Spinal cord (tissue), 10 donors: ENCODE data around the gene COMMD10. TPM values are rescaled to one million over a fixed set of nuclear protein-coding genes. Genes with fewer than 3 reads are reported as not detected.

ENCODE experiments used
- DNase-seq, 6 donors: peaks; one replicate each; pipeline versions ENCODE4 v3.0.0 to v3.0.0-alpha.2; 2013 to 2015; ENCODE audit warnings: low spot score in 6 of 6, low read depth in 4 of 6
- H3K27ac ChIP-seq: one replicate; pipeline ENCODE4 v1.5.1; 2013; ENCODE audit warnings: low read depth, low read length, control low read depth
- H3K27me3 ChIP-seq: one replicate; pipeline ENCODE4 v1.6.1; 2013; ENCODE audit warnings: low read length; ENCODE audit not compliant: control insufficient read depth, insufficient read depth
- H3K36me3 ChIP-seq: one replicate; pipeline ENCODE4 v1.6.1; 2013; ENCODE audit warnings: low read length; ENCODE audit not compliant: control insufficient read depth, insufficient read depth
- H3K4me1 ChIP-seq: one replicate; pipeline ENCODE4 v1.6.1; 2013; ENCODE audit warnings: low read length; ENCODE audit not compliant: control insufficient read depth, insufficient read depth
- H3K4me3 ChIP-seq: one replicate; pipeline ENCODE4 v1.5.1; 2013; ENCODE audit warnings: low read depth, low read length, control low read depth
- H3K9me3 ChIP-seq: one replicate; pipeline ENCODE4 v1.6.1; 2013; ENCODE audit warnings: low read length; ENCODE audit not compliant: control insufficient read depth, insufficient read depth
- WGBS: methylation state at CpG from one replicate; pipeline ENCODE4 v1.1.5; 2013; ENCODE audit warnings: missing lambda C conversion rate; ENCODE audit not compliant: insufficient coverage; 5-methylcytosine and 5-hydroxymethylcytosine counted together
- polyA plus RNA-seq, 2 donors: library from polyadenylated mRNA; unstranded; fragments of 120-200 nt; gene quantifications; one replicate each; pipeline ENCODE4 v1.2.1, GENCODE V29; 2013; ENCODE audit not compliant: insufficient read length in 2 of 2
- total RNA-seq, 2 donors: library from RNA; depleted of rRNA in 1 of 2; stranded (reverse); fragments of 120-200 nt in 1 of 2; fragments of >200 nt in 1 of 2; gene quantifications; one replicate each; pipeline versions ENCODE4 v1.2.3 to v1.2.4, GENCODE V29; 2013 to 2014
- donor health status: healthy.

The COMMD10 gene
- total and polyA plus RNA-seq, 4 donors = 30.0 to 63.3 (median 37.6) TPM

DNA sequence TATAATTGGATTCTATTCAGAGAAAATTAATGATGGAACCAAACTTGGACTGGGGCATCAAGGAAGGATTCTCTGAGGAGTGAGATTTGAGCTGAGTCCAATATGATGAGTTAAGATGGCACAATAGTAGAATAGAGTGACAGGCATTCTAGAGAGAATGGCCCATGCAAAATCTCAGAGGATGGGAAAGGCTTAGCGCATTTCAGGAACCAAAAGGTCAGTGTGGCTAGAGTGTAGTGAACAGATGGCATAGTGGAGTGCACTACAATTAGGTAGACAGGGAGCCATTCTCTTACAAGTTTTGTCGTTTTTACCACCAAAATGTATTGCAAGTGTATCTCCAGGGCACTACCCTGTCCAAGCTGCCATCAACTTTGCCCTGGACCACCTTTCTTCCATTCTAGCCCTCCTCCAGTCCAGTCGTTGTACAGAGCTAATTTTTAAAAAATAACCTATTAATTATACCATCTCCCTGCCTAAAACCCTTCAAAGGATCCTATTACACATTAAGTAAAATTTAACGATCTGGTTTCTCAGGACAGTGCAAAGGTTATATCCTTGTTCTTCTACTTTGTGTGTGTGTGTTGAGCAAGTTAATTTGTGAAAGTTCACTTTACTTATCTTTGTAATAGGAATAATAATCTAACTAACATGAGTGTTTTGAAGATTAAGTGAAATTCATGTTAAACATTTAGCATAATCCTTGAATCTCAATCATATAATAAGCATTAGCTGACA lies 211.7 kb downstream of the COMMD10 start:
- Histone ChIP-seq H3K9me3 (no peaks in the 10 kb centered on the region), H3K36me3 (no peaks in the 10 kb centered on the region), H3K27ac (no peak overlapping the region), H3K4me3 (no peak overlapping the region), H3K27me3 (no peaks in the 10 kb centered on the region), H3K4me1 (no peaks in the 10 kb centered on the region)
- 89% methylated on average over 3 of the region's 4 CpGs for WGBS
- DNase-seq = no peak

DNA sequence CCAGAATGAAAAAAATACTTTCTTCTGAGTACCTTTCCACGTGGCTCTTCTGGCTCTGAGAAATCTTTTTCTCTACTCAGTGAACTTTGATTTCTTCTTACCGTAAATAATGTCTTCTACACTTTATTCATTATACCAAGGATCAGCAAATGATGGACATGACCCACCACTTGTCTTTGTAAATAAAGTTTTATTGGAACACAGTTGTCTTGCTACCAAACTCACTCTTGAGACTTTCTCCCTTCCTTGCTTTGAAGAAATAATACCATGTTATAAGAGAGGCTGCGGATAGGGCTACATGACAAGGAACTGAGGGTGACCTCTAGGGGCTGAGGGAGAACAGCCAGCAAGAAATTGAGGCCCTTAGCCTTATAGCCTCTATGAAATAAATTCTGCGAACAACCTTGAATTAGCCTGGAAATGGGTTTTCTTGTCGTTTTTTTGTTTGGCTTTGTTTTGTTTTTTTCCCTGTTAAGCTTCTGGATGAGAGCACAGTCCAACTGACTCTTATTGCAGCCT lies 212.5 kb downstream of the COMMD10 start:
- Histone ChIP-seq H3K27me3 (no peaks in the 10 kb centered on the region), H3K4me3 (no peak overlapping the region), H3K9me3 (no peaks in the 10 kb centered on the region), H3K4me1 (no peaks in the 10 kb centered on the region), H3K27ac (no peak overlapping the region), H3K36me3 (no peaks in the 10 kb centered on the region)
- DNase-seq = no peak
- WGBS = 80% methylated on average over 1 of the region's 5 CpGs

DNA sequence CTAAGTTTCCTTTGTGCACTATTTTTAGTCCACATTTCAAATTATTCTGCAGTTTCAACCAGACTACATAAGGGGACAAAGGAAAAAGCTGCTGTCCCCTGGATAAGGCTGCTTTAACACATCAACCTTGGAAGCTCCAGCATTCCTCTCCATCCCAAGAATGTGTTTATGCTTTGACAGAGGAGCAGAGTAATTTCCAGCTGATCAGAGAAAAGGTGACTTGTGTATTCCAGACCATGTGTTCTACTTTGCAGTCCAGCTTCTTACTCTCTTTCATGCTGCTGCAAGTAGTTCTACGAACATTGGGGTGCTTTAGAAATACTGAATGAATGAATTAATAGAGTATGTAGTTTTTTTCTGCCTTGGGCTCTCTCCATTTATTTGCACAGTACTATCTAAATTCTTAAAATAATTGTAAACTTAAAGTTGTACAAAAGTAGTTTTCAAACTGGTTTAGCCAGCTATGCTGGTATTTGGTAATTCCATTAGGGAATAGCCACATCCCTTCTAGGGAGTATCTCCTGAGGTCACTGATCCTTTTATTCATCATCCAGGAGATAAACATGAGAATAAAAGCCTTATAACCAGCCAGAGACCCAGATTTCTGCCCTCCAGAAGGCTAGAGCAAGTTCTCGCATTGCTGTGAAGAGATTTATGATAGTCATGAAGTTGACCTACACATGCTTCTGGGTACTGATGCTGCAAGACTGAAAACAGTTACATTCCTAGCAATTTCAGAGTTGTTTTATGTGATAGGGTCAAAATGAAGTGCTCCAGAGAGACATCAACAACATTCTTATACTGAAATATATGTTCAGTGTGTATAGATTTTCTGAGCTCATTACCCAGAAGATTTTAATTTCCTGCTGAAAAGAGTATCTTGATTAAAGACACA lies 215.2 kb downstream of the COMMD10 start:
- no peaks in the 10 kb centered on the region for H3K27me3 ChIP-seq
- H3K27ac ChIP-seq = no peak overlapping the region
- DNase-seq = no peak
- no CpG with 5 or more reads among the region's 2 CpGs for WGBS
- no peaks in the 10 kb centered on the region for H3K36me3 ChIP-seq
- H3K4me3 ChIP-seq = no peak overlapping the region
- no peaks in the 10 kb centered on the region for H3K4me1 ChIP-seq
- H3K9me3 ChIP-seq = no peaks in the 10 kb centered on the region

DNA sequence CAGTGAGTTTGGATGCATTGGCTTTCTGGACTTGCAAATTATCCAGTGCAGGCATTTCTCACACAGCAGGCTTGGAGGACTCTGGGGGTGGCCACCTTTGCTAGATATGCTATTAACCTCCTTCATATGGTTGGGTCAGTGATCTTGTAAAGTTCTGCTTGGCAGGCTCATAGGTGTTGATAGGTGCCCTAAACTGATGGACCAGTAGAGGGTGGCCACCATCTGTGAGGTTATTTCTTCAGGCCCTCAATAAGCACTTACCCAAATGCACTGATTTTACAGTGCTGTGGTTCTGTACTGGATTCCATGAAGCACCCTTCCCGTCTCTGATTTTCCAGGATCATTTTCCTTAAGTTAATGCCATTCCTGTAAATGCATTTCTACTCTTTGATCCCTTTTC lies 216.3 kb downstream of the COMMD10 start:
- Histone ChIP-seq H3K36me3 (no peaks in the 10 kb centered on the region), H3K27ac (no peak overlapping the region), H3K27me3 (no peaks in the 10 kb centered on the region), H3K4me3 (no peak overlapping the region), H3K9me3 (no peaks in the 10 kb centered on the region), H3K4me1 (no peaks in the 10 kb centered on the region)
- no peak for DNase-seq
- no CpG with 5 or more reads among the region's 1 CpG for WGBS

DNA sequence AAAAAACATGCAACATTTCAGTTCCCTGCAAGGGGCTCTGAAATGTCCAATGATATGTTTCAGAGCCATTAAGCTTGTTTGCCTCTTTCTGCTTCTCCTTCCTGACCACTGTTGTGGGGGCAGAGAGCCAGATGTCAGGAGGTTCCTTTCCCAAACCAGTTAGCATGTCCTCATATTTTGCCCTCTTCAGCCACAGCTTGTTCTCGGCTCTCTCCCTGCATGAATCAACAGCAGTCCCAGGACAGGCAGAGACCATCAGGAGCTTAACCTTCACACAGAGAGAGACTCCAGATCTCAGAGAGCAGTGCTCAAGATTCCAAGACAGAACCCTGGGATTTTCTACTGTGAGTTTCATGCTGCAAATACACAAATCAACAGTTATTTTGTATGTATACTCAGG lies 218.5 kb downstream of the COMMD10 start:
- H3K36me3 ChIP-seq = no peaks in the 10 kb centered on the region

DNA sequence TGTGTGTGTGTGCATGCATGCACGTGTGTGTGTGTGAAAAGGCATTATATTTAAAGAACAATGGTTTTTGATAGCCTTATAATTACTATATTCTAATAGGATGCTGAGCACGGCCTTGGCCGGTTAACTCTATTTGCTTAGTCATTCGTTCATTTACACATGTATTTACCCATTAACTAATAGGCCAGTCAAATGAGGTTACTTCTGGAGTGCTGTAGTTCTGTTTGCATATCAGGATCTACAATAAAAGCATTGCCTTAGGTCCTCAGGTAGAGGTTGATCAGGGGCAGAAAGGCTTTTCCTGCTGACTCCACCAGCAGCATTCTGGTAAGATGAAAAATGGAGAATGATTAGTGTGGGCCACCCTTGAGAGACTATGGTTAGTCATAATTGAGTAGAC lies 219.0 kb downstream of the COMMD10 start:
- WGBS = no CpG with 5 or more reads among the region's 4 CpGs
- Histone ChIP-seq H3K36me3 (no peaks in the 10 kb centered on the region), H3K9me3 (peaks cover 2% of the 10 kb centered on the region), H3K4me3 (no peak overlapping the region), H3K27me3 (no peaks in the 10 kb centered on the region), H3K27ac (no peak overlapping the region), H3K4me1 (no peaks in the 10 kb centered on the region)
- DNase-seq = no peak

More for the DNA sequence above, 218.5 kb downstream of the COMMD10 start:
- peaks cover 2% of the 10 kb centered on the region for H3K9me3 ChIP-seq
- H3K4me3 ChIP-seq = no peak overlapping the region
- DNase-seq = no peak
- 60% methylated on average over 1 of the region's 1 CpG for WGBS
- no peaks in the 10 kb centered on the region for H3K4me1 ChIP-seq
- no peak overlapping the region for H3K27ac ChIP-seq
- H3K27me3 ChIP-seq = no peaks in the 10 kb centered on the region

DNA sequence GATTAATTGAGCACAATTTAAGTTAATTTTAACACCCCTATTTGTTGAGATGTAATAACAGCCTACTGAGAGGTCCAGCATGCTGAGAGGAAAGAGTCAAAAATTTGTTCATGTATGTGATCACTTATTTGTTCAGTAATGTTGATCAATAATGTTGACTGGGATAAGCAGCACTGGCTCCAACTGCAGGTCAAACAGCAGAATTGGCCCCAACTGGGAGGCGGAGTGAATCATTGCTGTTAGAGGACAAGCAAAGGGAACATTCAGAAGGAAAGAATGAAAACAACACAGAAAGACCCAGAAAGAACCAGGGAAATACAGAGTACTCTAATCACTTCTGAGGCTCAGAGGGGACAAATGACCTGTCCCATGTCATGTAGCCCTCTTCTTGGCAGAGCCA lies 221.1 kb downstream of the COMMD10 start:
- WGBS = no CpG with 5 or more reads among the region's 1 CpG

DNA sequence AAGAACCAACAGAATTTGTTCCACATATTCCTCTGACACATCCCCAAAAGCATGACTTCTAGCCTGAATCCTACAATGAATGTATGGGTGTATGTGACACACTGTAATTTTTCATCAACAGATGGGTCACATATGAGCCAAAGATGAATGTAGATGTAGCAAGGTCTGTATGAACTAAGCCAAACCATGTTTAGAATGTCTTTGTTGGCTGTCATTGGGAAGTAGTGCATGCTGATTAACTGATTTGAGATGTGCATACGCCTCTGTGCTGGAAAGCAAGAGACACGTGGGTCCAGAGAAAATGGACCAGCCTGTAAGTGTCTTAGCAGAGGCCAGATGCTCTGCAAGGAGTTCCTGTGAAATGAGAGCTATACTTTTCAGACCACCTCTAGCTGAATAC lies 222.0 kb downstream of the COMMD10 start:
- H3K27me3 ChIP-seq = no peaks in the 10 kb centered on the region
- no peaks in the 10 kb centered on the region for H3K36me3 ChIP-seq
- 84% methylated on average over 2 of the region's 2 CpGs for WGBS
- no peak overlapping the region for H3K27ac ChIP-seq
- H3K4me3 ChIP-seq = no peak overlapping the region
- H3K4me1 ChIP-seq = no peaks in the 10 kb centered on the region
- peaks cover 4% of the 10 kb centered on the region for H3K9me3 ChIP-seq
- peak in 1 of 6 donors; percentile 4 for DNase-seq

More for the DNA sequence above, 221.1 kb downstream of the COMMD10 start:
- Histone ChIP-seq H3K9me3 (peaks cover 4% of the 10 kb centered on the region), H3K27ac (no peak overlapping the region), H3K4me3 (no peak overlapping the region), H3K4me1 (no peaks in the 10 kb centered on the region), H3K36me3 (no peaks in the 10 kb centered on the region), H3K27me3 (no peaks in the 10 kb centered on the region)
- no peak for DNase-seq

DNA sequence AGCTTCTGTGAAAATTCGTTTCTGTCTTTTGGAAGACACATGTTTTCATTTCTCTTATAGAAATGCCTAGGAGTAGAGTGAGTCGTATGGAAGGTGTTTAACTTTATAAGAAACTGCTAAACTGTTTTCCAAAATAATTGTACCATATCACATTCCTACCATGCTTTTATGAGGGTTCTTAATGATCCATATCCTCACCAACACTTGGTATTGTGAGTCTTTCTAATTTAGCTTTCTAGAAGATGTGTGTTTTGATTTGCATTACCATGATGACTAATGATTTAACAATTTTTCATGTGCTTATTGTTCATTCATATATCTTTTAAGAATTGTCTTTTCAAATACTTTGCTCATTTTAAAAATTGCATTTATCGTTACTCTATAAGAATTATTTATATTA lies 223.6 kb downstream of the COMMD10 start:
- H3K4me3 ChIP-seq = no peak overlapping the region
- H3K27me3 ChIP-seq = no peaks in the 10 kb centered on the region
- H3K4me1 ChIP-seq = no peaks in the 10 kb centered on the region
- no peak overlapping the region for H3K27ac ChIP-seq
- no CpG with 5 or more reads among the region's 3 CpGs for WGBS
- no peaks in the 10 kb centered on the region for H3K36me3 ChIP-seq
- no peak for DNase-seq
- H3K9me3 ChIP-seq = peaks cover 4% of the 10 kb centered on the region
